ENCODE measurements around the gene RPL11. TPM values are rescaled to one million over a fixed set of nuclear protein-coding genes. Genes with fewer than 3 reads are reported as not detected.
A peak's percentile ranks its signal among the peaks of the same experiment; 100 is the strongest.
"Not testable (repeated sequence)": the region's sequence is repeated elsewhere in the genome, so short reads cannot be mapped to it uniquely, and the experiment has no call there.

RPL11 gene
- total RNA-seq, 2 experiments from 2014 or later: 1,289 to 1,405 TPM

- H3K36me3 Mint-ChIP-seq: no peaks in the 10 kb centered on the region
- peak; percentile 65 for ATAC-seq (ENCODE audit: low read depth)
- POLR2A ChIA-PET: interaction anchor here (0.5 kb wide), 1 partner anchor 15 kb away, joined by 3 read pairs; no protein-coding TSS in a partner anchor
- H3K4me3 Mint-ChIP-seq: peak overlapping the region; percentile 3
- H3K4me1 Mint-ChIP-seq: peaks cover 8% of the 10 kb centered on the region
- peaks cover 3% of the 10 kb centered on the region for H3K27me3 Mint-ChIP-seq
- no peaks in the 10 kb centered on the region for H3K9me3 Mint-ChIP-seq
- no peak for DNase-seq
- peak overlapping the region; percentile 38 for H3K27ac Mint-ChIP-seq
Observed at GRCh38 chr1:23664837-23665795, 26.5 kb upstream of the RPL11 start.

- DNase-seq: no peak
- no peak overlapping the region for H3K27ac Mint-ChIP-seq
- no peak overlapping the region for H3K4me3 Mint-ChIP-seq
- peaks cover 6% of the 10 kb centered on the region for H3K27me3 Mint-ChIP-seq
- no peaks in the 10 kb centered on the region for H3K9me3 Mint-ChIP-seq
- H3K36me3 Mint-ChIP-seq: no peaks in the 10 kb centered on the region
- H3K4me1 Mint-ChIP-seq: peaks cover 8% of the 10 kb centered on the region
- POLR2A ChIA-PET: no interaction called here
- no peak for ATAC-seq (ENCODE audit: low read depth)
Observed at GRCh38 chr1:23667411-23667810, 24.2 kb upstream of the RPL11 start.

GRCh38 chr1:23670709-23671108 is 20.9 kb upstream of the RPL11 start:
- DNase-seq: no peak
- H3K27ac Mint-ChIP-seq: no peak overlapping the region
- ATAC-seq (ENCODE audit: low read depth): no peak
- POLR2A ChIA-PET: no interaction called here
- no peaks in the 10 kb centered on the region for H3K4me1 Mint-ChIP-seq
- H3K9me3 Mint-ChIP-seq: no peaks in the 10 kb centered on the region
- peaks cover 8% of the 10 kb centered on the region for H3K27me3 Mint-ChIP-seq
- no peaks in the 10 kb centered on the region for H3K36me3 Mint-ChIP-seq
- no peak overlapping the region for H3K4me3 Mint-ChIP-seq

GRCh38 chr1:23673086-23673813 is 18.4 kb upstream of the RPL11 start:
- ATAC-seq (ENCODE audit: low read depth) (no peak), DNase-seq (peak; percentile 52)
- no peak overlapping the region for H3K27ac Mint-ChIP-seq

DNA sequence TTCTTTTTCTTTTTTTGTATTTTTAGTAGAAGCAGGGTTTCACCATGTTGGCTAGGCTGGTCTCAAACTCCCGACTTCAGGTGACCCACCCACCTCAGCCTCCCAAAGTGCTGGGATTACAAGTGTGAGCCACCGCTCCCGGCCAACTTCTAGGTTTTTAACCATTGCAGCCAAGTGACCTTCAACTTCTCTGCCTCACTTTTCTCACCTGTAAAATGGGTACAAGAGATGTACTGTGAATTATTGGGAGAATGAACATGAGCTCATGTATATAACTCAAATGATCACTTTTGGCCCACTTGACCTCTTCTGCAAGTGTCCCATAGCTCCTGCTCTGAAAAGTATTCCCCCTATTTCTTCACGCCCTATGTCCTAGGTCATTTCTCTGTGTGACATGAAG is 11.8 kb upstream of the RPL11 start:
- peaks cover 20% of the 10 kb centered on the region for H3K27me3 Mint-ChIP-seq
- H3K4me3 Mint-ChIP-seq: no peak overlapping the region
- no peaks in the 10 kb centered on the region for H3K4me1 Mint-ChIP-seq
- no peaks in the 10 kb centered on the region for H3K9me3 Mint-ChIP-seq
- no peak for DNase-seq
- no peaks in the 10 kb centered on the region for H3K36me3 Mint-ChIP-seq
- POLR2A ChIA-PET: no interaction called here
- no peak for ATAC-seq (ENCODE audit: low read depth)
- H3K27ac Mint-ChIP-seq: no peak overlapping the region

More at GRCh38 chr1:23673086-23673813, 18.4 kb upstream of the RPL11 start:
- Mint-ChIP-seq H3K9me3 (no peaks in the 10 kb centered on the region), H3K27me3 (peaks cover 8% of the 10 kb centered on the region), H3K4me1 (no peaks in the 10 kb centered on the region), H3K36me3 (no peaks in the 10 kb centered on the region), H3K4me3 (no peak overlapping the region)
- POLR2A ChIA-PET: no interaction called here

DNA sequence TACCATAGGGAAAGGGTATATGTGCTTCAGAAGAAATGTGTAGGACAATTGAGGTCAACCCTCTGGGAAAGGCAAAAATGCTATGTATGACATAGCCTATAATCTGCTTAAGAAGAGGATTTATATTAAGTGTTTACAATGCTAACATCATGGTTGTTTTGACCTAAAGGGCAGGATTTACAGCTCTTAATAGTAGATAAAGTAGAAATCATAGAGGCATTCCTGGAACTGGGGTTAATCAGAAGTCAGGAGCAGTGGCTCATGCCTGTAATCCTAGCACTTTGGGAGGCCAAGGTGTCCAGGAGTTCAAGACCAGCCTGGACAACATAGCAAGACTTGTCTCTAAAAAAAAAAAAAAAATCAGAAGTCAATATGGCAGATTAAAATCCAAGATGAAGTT is 8.7 kb upstream of the RPL11 start:
- POLR2A ChIA-PET: no interaction called here
- Mint-ChIP-seq H3K27ac (no peak overlapping the region), H3K9me3 (no peaks in the 10 kb centered on the region), H3K4me3 (no peak overlapping the region), H3K4me1 (no peaks in the 10 kb centered on the region), H3K27me3 (peaks cover 23% of the 10 kb centered on the region), H3K36me3 (no peaks in the 10 kb centered on the region)
- DNase-seq: no peak
- ATAC-seq (ENCODE audit: low read depth): no peak

- no peaks in the 10 kb centered on the region for H3K4me1 Mint-ChIP-seq
- H3K27ac Mint-ChIP-seq: no peak overlapping the region
- no peak for DNase-seq
- H3K4me3 Mint-ChIP-seq: no peak overlapping the region
- no peaks in the 10 kb centered on the region for H3K9me3 Mint-ChIP-seq
- no peak for ATAC-seq (ENCODE audit: low read depth)
- POLR2A ChIA-PET: no interaction called here
- H3K36me3 Mint-ChIP-seq: no peaks in the 10 kb centered on the region
- H3K27me3 Mint-ChIP-seq: peaks cover 19% of the 10 kb centered on the region
Observed at GRCh38 chr1:23684415-23684814, 7.2 kb upstream of the RPL11 start.

GRCh38 chr1:23685197-23685596 is 6.4 kb upstream of the RPL11 start:
- H3K27ac Mint-ChIP-seq; ATAC-seq (ENCODE audit: low read depth); POLR2A ChIA-PET; DNase-seq; H3K36me3 Mint-ChIP-seq; H3K9me3 Mint-ChIP-seq; H3K4me3 Mint-ChIP-seq; H3K4me1 Mint-ChIP-seq: not testable (repeated sequence)
- H3K27me3 Mint-ChIP-seq: peaks cover 18% of the 10 kb centered on the region

DNA sequence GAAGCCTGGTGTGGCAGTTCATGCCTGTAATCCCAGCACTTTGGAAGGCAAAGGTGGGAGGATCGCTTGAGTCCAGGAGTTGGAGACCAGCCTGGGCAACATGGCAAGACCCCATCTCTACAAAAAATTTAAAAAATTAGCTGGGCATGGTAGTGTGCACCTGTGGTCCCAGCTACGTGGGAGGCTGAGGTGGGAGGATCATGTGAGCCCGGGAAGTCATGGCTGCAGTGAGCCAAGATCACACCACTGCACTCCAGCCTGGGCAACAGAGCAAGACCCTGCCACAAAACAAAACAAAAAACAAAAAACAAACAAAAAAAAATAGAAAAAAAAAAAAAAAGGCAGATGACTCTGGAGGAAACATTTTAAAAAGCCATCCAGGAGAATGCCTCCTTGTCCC is 3.9 kb upstream of the RPL11 start:
- POLR2A ChIA-PET: interaction anchor here (0.7 kb wide), 1 partner anchor 12 kb away, joined by 3 read pairs; no protein-coding TSS in a partner anchor

GRCh38 chr1:23688281-23688680 is 3.3 kb upstream of the RPL11 start:
- H3K9me3 Mint-ChIP-seq; H3K4me3 Mint-ChIP-seq; POLR2A ChIA-PET; DNase-seq; H3K27me3 Mint-ChIP-seq; H3K36me3 Mint-ChIP-seq; H3K27ac Mint-ChIP-seq; H3K4me1 Mint-ChIP-seq; ATAC-seq (ENCODE audit: low read depth): not testable (repeated sequence)

More for the DNA sequence above, 3.9 kb upstream of the RPL11 start:
- not testable (repeated sequence) for H3K4me1 Mint-ChIP-seq; H3K9me3 Mint-ChIP-seq; H3K4me3 Mint-ChIP-seq; H3K27ac Mint-ChIP-seq; DNase-seq; H3K36me3 Mint-ChIP-seq; ATAC-seq (ENCODE audit: low read depth)
- H3K27me3 Mint-ChIP-seq: peaks cover 14% of the 10 kb centered on the region

GRCh38 chr1:23692308-23692871 is 784 bp downstream of the RPL11 start:
- H3K36me3 Mint-ChIP-seq: peaks cover 44% of the 10 kb centered on the region
- H3K9me3 Mint-ChIP-seq: no peaks in the 10 kb centered on the region
- ATAC-seq (ENCODE audit: low read depth) (no peak), DNase-seq (no peak)
- no peaks in the 10 kb centered on the region for H3K27me3 Mint-ChIP-seq
- POLR2A ChIA-PET: interaction anchor here (1.0 to 2.3 kb wide), 11 partner anchors 21 to 268 kb away, joined by 3 to 27 read pairs (median 4); partner anchors contain the start of genes ELOA, GALE, HMGCL and LYPLA2
- H3K27ac Mint-ChIP-seq: peak overlapping the region; percentile 89
- peaks cover 44% of the 10 kb centered on the region for H3K4me1 Mint-ChIP-seq
- peak overlapping the region; percentile 96 for H3K4me3 Mint-ChIP-seq

GRCh38 chr1:23693599-23693998 is 2.0 kb downstream of the RPL11 start:
- DNase-seq (no peak), ATAC-seq (ENCODE audit: low read depth) (no peak)
- Mint-ChIP-seq H3K4me3 (peak overlapping the region; percentile 96), H3K9me3 (no peaks in the 10 kb centered on the region), H3K4me1 (peaks cover 55% of the 10 kb centered on the region), H3K27ac (peak overlapping the region; percentile 47), H3K27me3 (no peaks in the 10 kb centered on the region), H3K36me3 (peaks cover 51% of the 10 kb centered on the region)
- POLR2A ChIA-PET: interaction anchor here (0.7 kb wide), 1 partner anchor 10 kb away, joined by 3 read pairs; no protein-coding TSS in a partner anchor

- no peaks in the 10 kb centered on the region for H3K9me3 Mint-ChIP-seq
- peaks cover 51% of the 10 kb centered on the region for H3K36me3 Mint-ChIP-seq
- POLR2A ChIA-PET: interaction anchor here (0.6 to 0.9 kb wide), 3 partner anchors 9 to 23 kb away, joined by 3 read pairs; no protein-coding TSS in a partner anchor
- peak overlapping the region; percentile 96 for H3K4me3 Mint-ChIP-seq
- DNase-seq (no peak), ATAC-seq (ENCODE audit: low read depth) (no peak)
- H3K27me3 Mint-ChIP-seq: no peaks in the 10 kb centered on the region
- peak overlapping the region; percentile 42 for H3K27ac Mint-ChIP-seq
- peaks cover 56% of the 10 kb centered on the region for H3K4me1 Mint-ChIP-seq
Observed at GRCh38 chr1:23694371-23694770, 2.8 kb downstream of the RPL11 start.
